IMR-90 (cell line): ENCODE data around the gene IL17B. TPM values are rescaled to one million over a fixed set of nuclear protein-coding genes. Genes with fewer than 3 reads are reported as not detected.
"Not testable (repeated sequence)": the region's sequence is repeated elsewhere in the genome, so short reads cannot be mapped to it uniquely, and the experiment has no call there.

Source experiments
- ATAC-seq: fragments of 200-7000 bp; cut with Tn5 transposase; 2 replicates; pipeline ENCODE4 v1.9.1; 2020; ENCODE audit warnings: low read depth, mild to moderate bottlenecking, moderate library complexity
- BruUV-seq: library from RNA; stranded (reverse); fragments of 400-500 nt; replicated peaks from 2 replicates; lab custom pipeline; 2021; lab: Mats Ljungman, UMichigan
- CTCF ChIA-PET: fragments of 300-600 bp; formaldehyde crosslinking; extraction: SDS; loops from one replicate; lab custom pipeline; 2021; ENCODE audit warnings: antibody characterized with exemption; lab: Yijun Ruan, JAX
- POLR2A ChIA-PET: fragments of 300-600 bp; sonication (Branson Sonifier 250); formaldehyde crosslinking; loops from one replicate; lab custom pipeline; 2022; ENCODE audit warnings: antibody characterized with exemption; ENCODE audit not compliant: unreplicated experiment; lab: Charles Lee
- DNase-seq: peaks from one replicate; pipeline ENCODE4 v3.0.0; 2013
- H2AFZ ChIP-seq: replicated peaks from 2 replicates; pipeline ENCODE3; 2013; ENCODE audit warnings: low read length, mild to moderate bottlenecking; ENCODE audit not compliant: poor library complexity
- H2AK5ac ChIP-seq: 2 replicates; pipeline ENCODE4 v1.6.1; 2013; ENCODE audit warnings: low read depth, low read length, inconsistent platforms
- H2AK9ac ChIP-seq: replicated peaks from 2 replicates; pipeline ENCODE3; 2013; ENCODE audit warnings: mild to moderate bottlenecking, low read depth, low read length, moderate library complexity; ENCODE audit not compliant: poor library complexity
- H2BK120ac ChIP-seq: 2 replicates; pipeline ENCODE4 v1.6.1; 2013; ENCODE audit warnings: low read depth, low read length, inconsistent platforms
- H2BK15ac ChIP-seq: 3 replicates; pipeline ENCODE4 v1.6.1; 2013; ENCODE audit warnings: low read depth, low read length, inconsistent platforms
- H2BK20ac ChIP-seq: 2 replicates; pipeline ENCODE4 v1.6.1; 2013; ENCODE audit warnings: low read depth, mild to moderate bottlenecking, inconsistent platforms, low read length, moderate library complexity
- H2BK5ac ChIP-seq: 2 replicates; pipeline ENCODE4 v1.6.1; 2013; ENCODE audit warnings: mild to moderate bottlenecking, low read depth, low read length, inconsistent platforms; ENCODE audit not compliant: poor library complexity, severe bottlenecking
- H3K14ac ChIP-seq: replicated peaks from 2 replicates; pipeline ENCODE4 v1.6.1; 2013; ENCODE audit warnings: low read depth, low read length, inconsistent platforms
- H3K18ac ChIP-seq: 2 replicates; pipeline ENCODE4 v1.6.1; 2013; ENCODE audit warnings: low read depth, low read length, control low read depth
- H3K23ac ChIP-seq: 2 replicates; pipeline ENCODE4 v1.6.1; 2013; ENCODE audit warnings: low read depth, low read length, inconsistent platforms
- H3K27ac ChIP-seq: 2 replicates; pipeline ENCODE4 v1.5.1; 2013; ENCODE audit warnings: mild to moderate bottlenecking, control low read depth, low read length; ENCODE audit not compliant: insufficient read depth
- H3K27me3 ChIP-seq: 2 replicates; pipeline ENCODE4 v1.6.1; 2013; ENCODE audit warnings: low read length; ENCODE audit not compliant: control insufficient read depth, insufficient read depth
- H3K36me3 ChIP-seq: 2 replicates; pipeline ENCODE4 v1.6.1; 2013; ENCODE audit warnings: low read length, mixed read lengths; ENCODE audit not compliant: control insufficient read depth, insufficient read depth
- H3K4ac ChIP-seq: 2 replicates; pipeline ENCODE4 v1.6.1; 2013; ENCODE audit warnings: low read depth, low read length, inconsistent platforms
- H3K4me1 ChIP-seq: 2 replicates; pipeline ENCODE4 v1.6.1; 2013; ENCODE audit warnings: low read length, mixed read lengths; ENCODE audit not compliant: control insufficient read depth, insufficient read depth
- H3K4me2 ChIP-seq: 2 replicates; pipeline ENCODE4 v1.6.1; 2013; ENCODE audit warnings: low read depth, mild to moderate bottlenecking, control low read depth, low read length, moderate library complexity
- H3K4me3 ChIP-seq: 2 replicates; pipeline ENCODE4 v1.5.1; 2013; ENCODE audit warnings: low read depth, mild to moderate bottlenecking, control low read depth, low read length, moderate library complexity; ENCODE audit not compliant: insufficient read depth
- H3K56ac ChIP-seq: 2 replicates; pipeline ENCODE4 v1.6.1; 2013; ENCODE audit warnings: low read length, inconsistent platforms; ENCODE audit not compliant: insufficient read depth; ENCODE audit errors: extremely low read depth
- H3K79me1 ChIP-seq, 2 experiments: 2 replicates each; pipeline ENCODE4 v1.6.1; 2013; ENCODE audit warnings: low read length in 2 of 2, inconsistent platforms in 1 of 2, low read depth in 1 of 2
- H3K9ac ChIP-seq: 2 replicates; pipeline ENCODE4 v1.6.1; 2013; ENCODE audit warnings: low read depth, low read length, control low read depth
- H3K9me1 ChIP-seq: 2 replicates; pipeline ENCODE4 v1.6.1; 2013; ENCODE audit warnings: low read length, inconsistent platforms; ENCODE audit not compliant: insufficient read depth
- H3K9me3 ChIP-seq: 2 replicates; pipeline ENCODE4 v1.6.1; 2013; ENCODE audit warnings: low read length; ENCODE audit not compliant: control insufficient read depth, insufficient read depth
- H4K20me1 ChIP-seq: 2 replicates; pipeline ENCODE4 v1.6.1; 2013; ENCODE audit warnings: low read length, inconsistent platforms; ENCODE audit not compliant: insufficient read depth
- H4K5ac ChIP-seq: 2 replicates; pipeline ENCODE4 v1.6.1; 2013; ENCODE audit warnings: mild to moderate bottlenecking, low read depth, low read length, control low read depth
- H4K8ac ChIP-seq, 2 experiments: 2 replicates each; pipeline ENCODE4 v1.6.1; 2013; ENCODE audit warnings: low read depth in 2 of 2, low read length in 2 of 2, control low read depth in 1 of 2, inconsistent platforms in 1 of 2
- H4K91ac ChIP-seq: 2 replicates; pipeline ENCODE4 v1.6.1; 2013; ENCODE audit warnings: low read depth, low read length, inconsistent platforms; ENCODE audit not compliant: insufficient read depth
- dilution Hi-C: fragments of 300-500 bp; cut with HindIII; formaldehyde crosslinking; loops from one replicate; pipeline ENCODE4 v1.14.3; 2018; ENCODE audit warnings: low sequenced_read_pairs; ENCODE audit not compliant: unreplicated experiment
- in situ Hi-C: fragments of 300-500 bp; cut with MboI; formaldehyde crosslinking; loops from 3 replicates; pipeline ENCODE4 v1.14.3; 2019; ENCODE audit warnings: low sequenced_read_pairs, inconsistent platforms, mixed read lengths
- intact Hi-C: fragments of 100-400 bp; cut with micrococcal nuclease; formaldehyde crosslinking; loops from 2 replicates; pipeline ENCODE4 v1.10.0; 2022
- polyA plus RNA-seq, 3 experiments: library from polyadenylated mRNA; depleted of rRNA; stranded (reverse); fragments of >200 nt; gene quantifications; 2 replicates each; pipeline ENCODE4 v1.2.3, GENCODE V29; 2012; ENCODE audit warnings: low replicate concordance in 1 of 3
- total RNA-seq: library from RNA; depleted of rRNA; stranded (reverse); fragments of >200 nt; gene quantifications from 2 replicates; pipeline ENCODE4 v1.2.3, GENCODE V29; 2012

IL17B gene
- total and polyA plus RNA-seq, 2 of the 4 experiments (the other 2 are of a cell fraction) = 0.31 TPM; not detected in 1

- H4K91ac ChIP-seq, H4K5ac ChIP-seq, ATAC-seq, in situ Hi-C loops, H3K36me3 ChIP-seq, DNase-seq, H2AK9ac ChIP-seq, H3K9me3 ChIP-seq, H2AK5ac ChIP-seq, H3K9me1 ChIP-seq, POLR2A ChIA-PET, H4K8ac ChIP-seq, H2BK120ac ChIP-seq, H4K20me1 ChIP-seq, H3K4ac ChIP-seq, H3K27ac ChIP-seq, dilution Hi-C loops, H3K4me1 ChIP-seq, H3K27me3 ChIP-seq, H3K4me3 ChIP-seq, intact Hi-C loops, H3K18ac ChIP-seq, H3K79me1 ChIP-seq, H3K23ac ChIP-seq, BruUV-seq, H3K14ac ChIP-seq, H3K56ac ChIP-seq, H2BK15ac ChIP-seq, H3K4me2 ChIP-seq, H2BK5ac ChIP-seq, H2BK20ac ChIP-seq, H2AFZ ChIP-seq, H3K9ac ChIP-seq: not testable (repeated sequence)
- CTCF ChIA-PET = interaction anchor here (1.4 kb wide), 1 partner anchor 39 kb away, joined by 4 read pairs; no protein-coding TSS in a partner anchor
Measured at GRCh38 chr5:149394996-149395395, 15.9 kb upstream of the IL17B start.
